Measurements from ENCODE around the gene KCTD13.

GRCh38 chr16:29904947-29905346, 21.1 kb downstream of the KCTD13 start:
- TF ChIP-seq POLR2A (IDR thresholded peaks at IDR 0.05; ENCODE audit: low read depth): no peak
- no peak for TF ChIP-seq EP300 (IDR thresholded peaks at IDR 0.05)
